ENCODE measurements around the gene SEMA3E.

GRCh38 chr7:83388436-83388835, 260.5 kb downstream of the SEMA3E start:
- no peak for TF ChIP-seq CTCF (IDR thresholded peaks at IDR 0.05; ENCODE audit: low read length)
- TF ChIP-seq EZH2 (IDR thresholded peaks at IDR 0.05; ENCODE audit: borderline replicate concordance, low read length): no peak

Measured in OCI-LY1 (cell line).